HG03469 (cell line): ENCODE results near the gene BBS1.
"Not testable (repeated sequence)": the region's sequence is repeated elsewhere in the genome, so short reads cannot be mapped to it uniquely, and the experiment has no call there.

ENCODE experiments used
- ATAC-seq: cut with Tn5 transposase; IDR thresholded peaks from one replicate; pipeline ENCODE4 v1.9.1; 2021; ENCODE audit warnings: mild to moderate bottlenecking, moderate library complexity, moderate number of reproducible peaks; ENCODE audit not compliant: unreplicated experiment

The BBS1 gene

DNA sequence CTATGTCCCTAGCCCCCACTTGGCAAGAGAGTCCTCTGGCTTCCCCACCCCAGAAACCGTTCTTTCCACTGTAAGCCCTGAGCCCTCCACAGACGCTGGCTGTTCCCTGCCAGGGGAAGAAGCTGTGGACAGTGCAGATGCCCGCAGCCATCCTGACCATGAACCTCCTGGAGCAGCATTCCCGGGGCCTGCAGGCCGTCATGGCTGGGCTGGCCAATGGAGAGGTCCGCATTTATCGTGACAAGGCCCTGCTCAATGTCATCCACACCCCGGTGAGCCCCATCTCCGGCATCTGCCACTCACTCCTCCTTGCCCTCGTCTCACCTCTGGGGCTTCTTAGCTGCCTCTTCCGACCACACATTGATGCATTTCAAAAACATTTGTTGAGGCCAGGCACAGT lies 13.2 kb downstream of the BBS1 start:
- no peak for ATAC-seq

DNA sequence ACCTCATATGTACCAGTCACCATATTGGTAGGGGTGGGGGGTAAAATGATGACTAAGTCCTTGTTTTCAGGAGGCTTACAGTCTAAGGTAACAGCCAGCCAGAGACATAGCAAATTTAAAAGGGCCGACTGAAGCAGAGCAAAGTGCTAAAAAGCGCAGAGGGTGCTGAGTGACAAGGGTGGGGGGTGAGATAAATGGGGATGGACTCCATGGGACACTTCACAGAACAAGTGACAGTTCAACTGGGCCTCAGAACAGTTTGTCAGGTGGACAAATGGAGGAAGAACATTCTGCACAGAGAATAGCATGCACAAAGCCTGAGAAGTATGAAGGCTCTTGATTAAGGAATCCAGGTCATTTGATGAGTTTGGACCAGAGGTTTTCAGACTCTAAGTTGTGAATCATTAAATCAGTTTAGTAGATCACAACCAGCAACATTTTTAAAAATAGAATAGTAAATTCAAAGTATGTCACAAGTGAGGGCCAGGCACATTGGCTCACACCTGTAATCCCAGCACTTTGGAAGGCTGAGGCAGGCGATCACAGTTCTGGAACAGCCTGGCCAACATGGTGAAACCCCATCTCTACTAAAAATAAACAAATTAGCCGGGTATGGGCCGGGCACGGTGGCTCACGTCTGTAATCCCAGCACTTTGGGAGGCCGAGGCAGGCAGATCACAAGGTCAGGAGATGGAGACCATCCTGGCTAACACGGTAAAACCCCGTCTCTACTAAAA lies 14.0 kb downstream of the BBS1 start:
- ATAC-seq: no peak

DNA sequence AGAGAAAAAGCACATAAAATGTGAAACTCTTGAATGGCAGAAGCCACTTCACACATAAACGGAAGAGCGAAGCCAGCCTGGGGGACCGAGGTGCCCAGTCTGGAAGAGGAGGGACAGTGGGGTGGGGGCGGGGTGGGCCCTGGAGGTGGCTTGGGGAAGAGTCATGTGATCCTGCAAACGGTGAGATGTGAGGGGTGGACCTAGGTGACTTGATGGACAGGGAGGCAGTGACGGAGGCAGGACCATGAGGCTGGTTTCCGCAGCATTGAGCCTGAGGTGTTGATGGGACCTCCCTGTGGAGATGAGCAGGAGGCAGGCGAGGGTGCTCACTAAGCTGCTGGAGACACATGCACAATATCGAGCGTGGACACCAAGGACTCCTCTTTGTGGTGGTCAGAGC lies 18.6 kb downstream of the BBS1 start:
- ATAC-seq: no peak

- no peak for ATAC-seq
These were observed 19.2 kb downstream of the BBS1 start for GRCh38 chr11:66529655-66530054.

DNA sequence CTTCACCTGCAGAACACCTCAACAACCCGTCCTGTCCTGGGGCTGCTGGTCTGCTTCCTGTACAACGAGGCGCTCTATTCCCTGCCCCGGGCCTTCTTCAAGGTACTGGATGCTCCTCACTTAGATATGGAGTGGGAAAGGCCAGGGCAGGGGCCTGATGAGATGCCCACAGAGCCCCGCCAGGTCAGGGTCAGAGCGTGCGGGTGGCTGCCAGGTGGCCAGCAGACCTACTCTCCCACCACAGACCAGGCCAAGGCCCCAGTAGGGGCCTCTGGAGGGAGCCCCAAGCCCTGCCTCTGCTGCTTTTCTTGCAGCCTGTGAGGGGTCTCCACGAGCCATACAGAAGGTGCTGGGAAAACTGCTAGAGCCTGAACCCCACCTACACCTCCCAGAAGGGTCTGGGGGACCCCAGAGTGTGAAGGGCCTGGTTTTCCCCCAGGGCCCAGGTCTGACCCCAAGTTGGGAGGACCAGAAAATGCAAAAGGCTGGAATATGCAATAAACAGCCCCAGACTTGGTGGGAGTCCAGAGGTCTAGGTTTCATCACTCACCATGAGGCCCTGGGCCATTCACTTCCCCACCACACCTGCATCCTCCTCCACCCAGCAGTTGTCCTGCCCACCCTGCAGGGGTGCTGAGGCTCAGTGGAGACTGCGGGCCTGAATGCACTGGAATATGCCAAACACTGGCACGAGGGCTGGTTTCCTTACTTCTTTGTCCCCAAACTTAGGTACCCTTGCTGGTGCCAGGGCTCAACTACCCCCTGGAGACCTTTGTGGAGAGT lies 20.7 kb downstream of the BBS1 start:
- no peak for ATAC-seq

- ATAC-seq: no peak
These were observed 21.4 kb downstream of the BBS1 start for GRCh38 chr11:66531841-66532240.

DNA sequence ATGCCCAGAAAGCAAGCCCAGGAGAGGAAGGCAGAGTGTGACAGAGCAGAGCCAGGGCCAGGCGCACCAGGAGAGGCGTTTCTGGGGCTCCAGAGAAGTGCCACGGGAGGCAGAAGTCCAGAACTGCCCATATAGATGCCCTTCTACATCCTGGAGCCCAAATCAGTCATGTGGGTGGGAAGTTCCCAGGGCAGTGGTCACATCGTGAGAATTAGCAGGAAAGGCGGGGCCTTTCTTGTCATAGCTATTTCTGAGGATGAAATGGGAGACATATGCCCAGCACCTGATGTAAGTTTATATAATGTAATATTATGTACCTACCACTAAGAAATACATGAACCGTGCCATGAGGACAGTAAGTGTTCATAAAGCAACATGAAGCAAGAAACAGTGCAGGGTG lies 22.3 kb downstream of the BBS1 start:
- no peak for ATAC-seq

DNA sequence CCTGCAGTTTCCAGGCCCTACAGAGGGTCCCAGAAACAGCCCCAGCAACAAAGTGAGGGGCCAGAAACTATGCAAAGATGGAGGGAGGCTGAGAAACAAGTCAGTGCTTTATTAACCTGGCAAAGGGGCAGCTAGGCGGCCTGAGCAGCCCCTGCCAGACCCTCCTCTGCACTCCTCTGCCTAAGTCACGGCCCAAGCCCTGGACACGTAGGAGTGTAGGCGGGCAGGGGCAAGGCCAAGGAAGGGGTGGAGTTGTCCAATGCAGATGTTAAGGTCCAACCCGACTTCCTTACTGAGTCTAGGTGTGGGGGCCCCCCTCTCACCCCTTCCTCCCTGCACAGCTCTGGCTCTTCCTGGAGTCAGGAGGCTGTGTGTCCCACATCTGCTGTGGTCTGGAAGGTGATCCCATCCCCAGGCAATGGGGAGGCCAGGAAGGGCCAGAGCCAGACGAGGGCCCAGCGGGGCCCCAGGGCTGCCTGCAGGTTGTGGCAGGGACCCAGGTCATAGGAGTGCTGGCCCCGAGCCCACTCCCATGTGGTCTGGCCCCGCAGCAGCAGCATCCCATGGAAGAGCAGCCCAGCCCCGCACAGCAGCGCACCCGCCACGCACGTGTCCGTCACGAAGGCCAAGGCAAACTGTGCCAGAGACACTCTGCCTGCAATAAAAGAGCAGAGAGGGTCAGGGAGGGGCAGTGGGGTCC lies 28.9 kb downstream of the BBS1 start:
- ATAC-seq: no peak

DNA sequence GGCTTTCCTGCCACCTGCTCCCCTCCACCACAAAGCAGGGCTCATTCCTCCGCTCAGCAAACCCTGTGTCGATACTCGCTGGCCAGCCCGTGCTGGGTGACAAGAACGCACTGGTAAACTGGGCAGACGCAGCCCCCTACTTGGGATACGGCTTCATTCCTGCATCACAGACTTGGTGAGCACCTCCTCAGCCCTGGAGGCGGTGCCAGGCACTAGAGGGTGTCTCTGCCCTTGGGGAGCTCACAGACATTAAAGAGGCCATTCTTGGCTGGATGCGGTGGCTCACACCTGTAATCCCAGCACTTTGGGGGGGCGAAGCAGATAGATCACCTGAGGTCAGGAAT lies 29.4 kb downstream of the BBS1 start:
- ATAC-seq: no peak

DNA sequence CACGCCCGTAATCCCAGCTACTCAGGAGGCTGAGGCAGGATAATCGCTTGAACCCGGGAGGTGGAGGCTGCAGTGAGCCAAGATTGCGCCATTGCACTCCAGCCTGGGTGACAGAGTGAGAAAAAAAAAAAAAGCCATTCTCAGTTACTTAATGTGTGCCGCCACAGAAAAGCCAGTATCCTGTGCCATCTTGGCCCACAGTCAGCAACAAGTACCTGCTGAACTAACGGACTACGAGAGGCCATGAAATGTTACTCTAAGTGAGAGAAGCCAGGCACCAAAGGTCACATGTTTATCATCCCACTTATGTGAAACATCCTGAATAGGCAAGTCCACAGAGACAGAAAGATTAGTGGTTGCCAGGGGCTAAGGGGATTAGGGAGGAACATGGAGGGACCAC lies 30.2 kb downstream of the BBS1 start:
- not testable (repeated sequence) for ATAC-seq

DNA sequence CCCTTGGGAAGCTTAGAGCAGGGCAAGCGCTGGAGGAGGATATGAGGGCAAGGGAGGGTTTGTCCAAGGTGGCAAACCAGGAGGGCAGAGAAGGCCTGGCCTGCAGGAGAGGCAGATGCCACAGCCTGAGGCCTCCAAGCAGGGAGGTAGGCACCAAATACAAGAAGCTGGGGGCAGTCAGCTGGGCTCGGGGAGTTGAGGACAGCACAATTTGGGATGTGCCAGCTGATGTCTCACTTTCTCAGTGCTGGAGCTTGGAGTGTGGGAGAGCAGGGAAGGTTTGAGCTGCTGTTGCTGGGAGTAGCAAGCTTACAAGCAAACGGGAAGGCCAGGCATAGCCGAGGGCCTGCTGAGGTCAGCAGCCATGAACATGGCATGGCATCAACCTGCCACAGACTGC lies 31.5 kb downstream of the BBS1 start:
- ATAC-seq: no peak

DNA sequence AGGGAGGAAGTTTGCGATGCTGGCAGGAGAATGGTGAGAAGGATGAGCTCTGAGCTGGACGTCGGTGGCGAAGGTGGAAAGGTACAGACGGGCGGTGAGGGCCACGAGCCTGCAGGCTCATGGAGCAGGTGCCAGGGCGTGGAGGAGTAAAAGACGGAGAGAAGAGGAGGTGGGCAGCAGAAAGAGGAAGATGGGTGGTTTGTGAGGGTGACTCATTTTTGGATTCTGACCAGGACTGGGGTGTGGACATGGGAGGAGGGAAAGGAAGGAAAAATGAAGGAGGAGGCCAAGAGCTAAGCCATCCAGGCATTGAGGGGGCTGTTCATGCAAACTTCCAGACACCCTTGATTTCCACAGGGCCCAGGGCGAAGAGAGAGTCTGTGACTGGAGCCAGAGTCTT lies 31.9 kb downstream of the BBS1 start:
- ATAC-seq: no peak

- no peak for ATAC-seq
These were observed 33.0 kb downstream of the BBS1 start for GRCh38 chr11:66543263-66544107.

DNA sequence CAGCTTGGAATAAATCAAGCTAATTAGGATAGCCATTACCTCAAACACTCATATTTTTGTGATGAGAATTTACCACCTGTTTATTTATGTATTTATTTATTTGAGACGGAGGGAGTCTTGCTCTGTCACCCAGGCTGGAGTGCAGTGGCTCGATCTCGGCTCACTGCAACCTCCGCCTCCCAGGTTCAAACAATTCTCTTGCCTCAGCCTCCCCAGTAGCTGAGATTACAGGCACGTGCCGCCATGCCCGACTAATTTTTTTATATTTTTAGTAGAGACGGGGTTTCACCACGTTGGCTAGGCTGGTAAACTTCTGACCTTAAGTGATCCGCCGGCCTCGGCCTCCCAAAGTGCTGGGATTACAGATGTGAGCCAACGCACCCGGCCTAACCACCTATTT lies 34.5 kb downstream of the BBS1 start:
- not testable (repeated sequence) for ATAC-seq

DNA sequence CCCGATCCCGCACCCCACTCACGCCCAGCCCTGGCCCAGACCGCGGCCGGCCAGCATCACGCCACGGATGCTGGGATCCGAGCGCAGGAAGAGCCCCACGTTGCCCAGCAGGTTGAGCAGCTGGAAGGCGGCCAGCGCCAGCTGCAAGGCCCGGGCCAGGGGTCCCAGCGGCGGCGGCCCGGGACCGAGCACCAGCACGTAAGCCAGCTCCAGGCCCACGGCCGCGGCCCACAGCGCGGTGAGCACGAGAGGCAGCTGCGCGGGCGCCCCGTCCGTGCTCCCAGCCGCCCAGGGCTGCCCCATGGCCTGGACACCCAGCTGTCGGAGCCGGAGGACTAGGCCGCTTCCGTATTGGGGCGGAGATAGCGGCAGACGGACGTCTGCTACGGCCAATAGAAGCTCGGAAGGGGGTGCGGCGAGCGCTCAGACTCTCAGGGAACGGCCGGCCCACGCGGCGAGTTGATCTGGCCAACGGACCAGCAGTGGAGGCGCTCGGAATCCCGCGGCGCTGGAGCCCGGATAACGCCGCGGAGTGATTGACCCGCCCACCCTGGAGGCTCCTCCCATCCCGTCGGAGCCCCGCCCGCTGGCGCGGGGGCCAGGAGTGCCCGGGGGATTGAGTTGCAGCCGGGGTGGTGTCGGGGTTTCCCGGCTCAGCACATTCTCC lies 35.4 kb downstream of the BBS1 start, which contains the start of gene ZDHHC24:
Gene ZDHHC24 (minus strand): TSS at position 348 of the 667 bp plus-strand sequence. CDS start 45 bp downstream, at position 303.
- peak; percentile 68 for ATAC-seq

- ATAC-seq: no peak
These were observed 36.0 kb downstream of the BBS1 start, which contains the start of gene ACTN3 for GRCh38 chr11:66546368-66546965. TSS of gene ACTN3 (plus strand) at chr11:66546903. CDS start at chr11:66546938, 35 bp downstream.

DNA sequence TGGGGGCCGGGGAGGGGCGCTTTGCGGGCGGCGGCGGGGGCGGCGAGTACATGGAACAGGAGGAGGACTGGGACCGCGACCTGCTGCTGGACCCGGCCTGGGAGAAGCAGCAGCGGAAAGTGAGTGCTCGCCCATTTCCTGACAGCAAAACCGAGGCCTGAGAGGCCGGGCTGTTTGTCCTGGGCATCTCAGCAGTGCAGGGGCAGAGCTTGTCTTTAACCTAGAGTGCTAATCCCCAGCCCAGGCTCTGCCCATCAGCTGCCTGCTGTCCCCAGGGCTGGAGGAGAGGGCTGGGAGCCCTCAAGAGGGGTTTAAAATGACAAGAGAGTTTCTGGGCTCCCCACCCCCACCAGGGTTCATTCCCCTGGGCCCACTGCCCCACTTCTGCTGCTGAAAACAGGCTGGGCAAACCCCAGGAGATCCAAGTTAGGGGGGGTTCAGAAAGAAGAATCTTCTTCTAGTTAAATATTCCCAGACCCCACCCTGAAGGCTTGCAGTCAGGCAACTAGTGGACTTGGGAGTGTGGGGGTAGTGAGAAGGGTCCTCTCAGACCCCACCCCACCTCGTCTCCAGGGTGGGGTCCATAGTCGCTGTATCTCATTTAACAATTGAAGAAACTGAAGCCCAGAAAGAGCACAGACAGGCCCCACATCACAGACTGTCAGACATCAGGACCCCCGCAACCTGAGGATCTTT lies 36.7 kb downstream of the BBS1 start:
- no peak for ATAC-seq

GRCh38 chr11:66547662-66548009 lies 37.2 kb downstream of the BBS1 start:
- ATAC-seq: no peak

GRCh38 chr11:66548041-66548440 lies 37.6 kb downstream of the BBS1 start:
- no peak for ATAC-seq
